Measurements from ENCODE around the gene INSIG2.

DNA sequence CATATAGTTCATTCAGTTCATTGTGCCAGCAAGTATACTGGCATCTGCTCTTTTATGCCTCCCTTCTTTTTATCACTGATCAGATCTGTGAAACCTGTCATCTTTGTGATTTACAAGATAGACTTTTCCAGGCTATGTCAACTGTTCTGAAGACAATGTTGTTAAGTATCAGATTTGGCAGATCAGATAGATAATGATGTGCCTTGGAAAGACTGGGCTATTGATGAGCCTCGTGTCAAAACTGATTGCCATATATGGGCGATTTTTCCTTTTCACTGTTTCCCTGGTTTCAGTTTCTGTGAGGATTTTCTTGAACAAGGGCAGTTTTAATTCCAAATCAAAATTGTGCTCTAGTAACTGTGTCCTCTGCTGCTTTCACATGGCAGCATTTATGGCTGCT, 26.6 kb downstream of the INSIG2 start:
- TF ChIP-seq, protein P1, sequence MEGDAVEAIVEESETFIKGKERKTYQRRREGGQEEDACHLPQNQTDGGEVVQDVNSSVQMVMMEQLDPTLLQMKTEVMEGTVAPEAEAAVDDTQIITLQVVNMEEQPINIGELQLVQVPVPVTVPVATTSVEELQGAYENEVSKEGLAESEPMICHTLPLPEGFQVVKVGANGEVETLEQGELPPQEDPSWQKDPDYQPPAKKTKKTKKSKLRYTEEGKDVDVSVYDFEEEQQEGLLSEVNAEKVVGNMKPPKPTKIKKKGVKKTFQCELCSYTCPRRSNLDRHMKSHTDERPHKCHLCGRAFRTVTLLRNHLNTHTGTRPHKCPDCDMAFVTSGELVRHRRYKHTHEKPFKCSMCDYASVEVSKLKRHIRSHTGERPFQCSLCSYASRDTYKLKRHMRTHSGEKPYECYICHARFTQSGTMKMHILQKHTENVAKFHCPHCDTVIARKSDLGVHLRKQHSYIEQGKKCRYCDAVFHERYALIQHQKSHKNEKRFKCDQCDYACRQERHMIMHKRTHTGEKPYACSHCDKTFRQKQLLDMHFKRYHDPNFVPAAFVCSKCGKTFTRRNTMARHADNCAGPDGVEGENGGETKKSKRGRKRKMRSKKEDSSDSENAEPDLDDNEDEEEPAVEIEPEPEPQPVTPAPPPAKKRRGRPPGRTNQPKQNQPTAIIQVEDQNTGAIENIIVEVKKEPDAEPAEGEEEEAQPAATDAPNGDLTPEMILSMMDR (IDR thresholded peaks at IDR 0.05; ENCODE audit: low read length), result no peak
- no peak for TF ChIP-seq EZH2 (IDR thresholded peaks at IDR 0.05; ENCODE audit: borderline replicate concordance, low read length)
